Inferior parietal cortex (tissue), 1 donor: ENCODE results near the gene DAB1.

Experiments
- DNase-seq: peaks from one replicate; pipeline ENCODE4 v3.0.0-alpha.2; 2016; ENCODE audit errors: extremely low spot score

DAB1 gene

DNA sequence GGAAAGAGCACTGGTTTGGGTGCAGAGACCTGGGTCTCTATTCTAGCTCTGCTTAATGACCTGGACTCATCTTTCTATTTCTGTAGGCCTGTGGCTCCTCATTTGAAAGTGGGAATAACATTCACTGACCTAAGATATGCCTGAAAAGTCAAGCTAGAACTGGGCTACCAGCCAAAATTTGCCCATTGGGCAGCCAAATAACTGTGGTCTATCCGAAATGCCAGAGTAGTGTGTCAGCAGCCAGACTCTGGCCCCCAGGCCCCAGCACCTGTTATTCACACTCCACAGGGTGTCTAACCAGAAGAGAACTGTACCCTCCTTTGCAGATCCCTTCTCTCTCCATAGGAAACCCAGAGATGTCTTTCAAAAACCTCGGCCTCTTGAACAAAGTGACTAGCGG is 12.6 kb downstream of the DAB1 start:
- DNase-seq = no peak

GRCh38 chr1:57410508-57410907 is 13.4 kb downstream of the DAB1 start:
- no peak for DNase-seq

DNA sequence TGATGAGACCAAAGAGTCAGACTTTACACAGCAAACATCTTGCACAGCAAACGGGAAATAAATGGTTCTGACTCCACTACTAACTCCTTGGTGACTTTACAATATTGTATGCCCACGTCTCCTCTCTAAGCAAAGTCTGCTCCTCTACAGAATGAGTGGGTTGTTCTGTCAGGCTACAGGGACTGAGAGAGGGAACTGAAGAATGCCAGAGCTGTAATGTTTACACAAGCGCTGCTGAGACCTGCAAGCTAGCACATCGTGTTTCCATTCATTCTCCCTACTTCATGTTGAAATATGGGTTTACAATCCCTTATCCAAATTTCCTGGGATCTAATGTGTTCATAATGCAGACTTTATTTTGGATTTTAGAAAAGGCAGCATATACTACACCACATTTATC is 15.9 kb downstream of the DAB1 start:
- DNase-seq = peak; percentile 14

GRCh38 chr1:57406428-57406970 is 17.4 kb downstream of the DAB1 start:
- DNase-seq = peak; percentile 14

GRCh38 chr1:57404884-57405283 is 19.0 kb downstream of the DAB1 start:
- DNase-seq = no peak

GRCh38 chr1:57403201-57403600 is 20.7 kb downstream of the DAB1 start:
- no peak for DNase-seq

DNA sequence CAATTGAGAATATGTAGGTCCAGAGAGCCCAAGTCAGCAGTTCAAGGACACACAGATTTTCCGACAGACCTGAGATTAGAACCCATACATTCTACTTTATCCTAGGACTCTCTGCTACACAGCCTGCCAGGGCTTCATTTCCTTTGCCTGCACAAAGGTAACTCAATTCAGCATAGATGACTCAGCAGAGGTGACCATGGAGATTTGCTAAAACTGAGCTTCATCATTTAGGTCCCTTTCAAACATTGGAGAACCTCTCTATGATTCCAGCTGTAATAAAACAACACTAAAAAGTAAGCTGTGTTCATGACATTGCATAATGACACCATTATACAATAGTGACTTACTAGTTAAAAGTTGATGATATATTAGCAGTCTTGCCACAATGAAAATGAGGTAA is 22.2 kb downstream of the DAB1 start:
- no peak for DNase-seq

- DNase-seq = no peak
Measured at GRCh38 chr1:57400048-57400447, 23.8 kb downstream of the DAB1 start.

DNA sequence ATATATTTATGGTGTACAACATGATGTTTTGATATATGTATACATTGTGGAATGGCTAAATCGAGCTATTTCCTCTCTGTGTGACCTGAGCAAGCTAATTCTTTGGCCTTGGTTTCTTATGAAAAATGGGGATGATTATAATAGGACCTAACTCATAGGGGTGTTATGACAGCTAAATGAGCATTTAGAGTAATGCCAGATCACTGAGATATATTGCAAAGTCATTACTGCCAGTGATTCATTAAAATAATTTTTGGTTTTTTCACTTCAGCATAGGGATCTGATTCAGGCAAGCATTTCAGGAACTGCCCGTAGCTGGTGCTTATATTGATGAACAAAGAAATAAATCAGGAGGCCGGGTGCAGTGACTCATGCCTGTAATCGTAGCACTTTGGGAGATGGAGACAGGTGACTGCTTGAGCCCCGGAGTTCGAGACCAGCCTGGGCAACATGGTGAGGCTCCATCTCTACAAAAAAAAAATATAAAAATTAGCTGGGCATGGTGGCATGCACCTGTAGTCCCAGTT is 30.7 kb downstream of the DAB1 start:
- no peak for DNase-seq

- DNase-seq = no peak
Measured at GRCh38 chr1:57385336-57385735, 38.5 kb downstream of the DAB1 start.

DNA sequence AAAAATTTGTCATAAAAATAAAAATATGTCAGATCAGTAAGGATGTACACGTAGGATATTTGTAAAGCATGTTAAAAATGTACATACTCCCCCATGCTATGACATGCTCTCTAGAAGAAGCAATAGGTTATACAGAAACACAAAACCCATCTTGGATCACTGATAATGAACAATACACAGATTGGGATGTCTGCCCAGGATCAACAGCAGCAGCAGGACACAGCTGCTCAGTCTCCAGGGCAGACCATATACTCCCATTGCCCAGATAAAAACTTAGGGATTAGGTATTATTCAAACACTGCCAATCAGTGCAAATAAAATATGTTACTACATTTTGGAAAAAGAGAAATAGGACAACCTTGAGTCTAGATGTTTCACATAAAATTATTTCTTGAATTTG is 39.0 kb downstream of the DAB1 start:
- no peak for DNase-seq

- DNase-seq = no peak
Measured at GRCh38 chr1:57384284-57384683, 39.6 kb downstream of the DAB1 start.

DNA sequence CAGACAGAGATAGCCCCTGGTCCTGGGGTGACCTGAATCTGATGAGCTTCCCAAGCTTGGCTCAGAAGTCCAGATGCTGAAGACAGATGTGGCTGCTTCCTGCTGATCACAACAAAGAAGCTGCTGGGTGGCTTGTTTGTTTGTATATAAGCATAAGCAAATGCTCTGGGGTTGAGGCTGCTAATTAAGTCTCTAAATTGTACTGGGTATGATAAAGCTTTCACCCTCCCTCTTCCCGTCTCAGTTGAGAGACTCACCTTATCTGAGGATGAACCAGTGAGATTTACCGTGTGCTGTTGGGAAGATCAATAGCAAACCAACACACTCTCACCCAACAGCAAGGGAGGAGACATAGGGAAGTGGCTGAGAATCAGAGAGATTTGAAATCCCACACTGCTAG is 42.0 kb downstream of the DAB1 start:
- no peak for DNase-seq

DNA sequence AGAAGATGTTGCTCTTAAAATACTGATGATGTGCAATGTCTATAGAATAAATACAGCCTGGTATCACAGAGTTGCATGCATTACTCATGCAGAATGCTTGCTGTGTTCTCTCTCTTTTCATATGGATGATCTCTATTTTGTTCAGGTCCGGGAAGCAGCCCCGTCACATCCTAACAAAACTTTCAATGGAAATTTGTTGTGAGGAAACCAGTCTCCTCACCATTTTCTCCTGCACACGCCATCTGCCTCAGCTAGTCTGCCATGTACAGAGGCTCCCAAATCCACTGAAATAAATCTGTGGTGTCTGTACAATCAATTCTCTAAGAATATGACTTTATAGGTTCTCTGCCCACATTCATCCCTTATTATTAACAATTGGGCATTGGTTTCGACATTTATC is 42.4 kb downstream of the DAB1 start:
- DNase-seq = no peak

DNA sequence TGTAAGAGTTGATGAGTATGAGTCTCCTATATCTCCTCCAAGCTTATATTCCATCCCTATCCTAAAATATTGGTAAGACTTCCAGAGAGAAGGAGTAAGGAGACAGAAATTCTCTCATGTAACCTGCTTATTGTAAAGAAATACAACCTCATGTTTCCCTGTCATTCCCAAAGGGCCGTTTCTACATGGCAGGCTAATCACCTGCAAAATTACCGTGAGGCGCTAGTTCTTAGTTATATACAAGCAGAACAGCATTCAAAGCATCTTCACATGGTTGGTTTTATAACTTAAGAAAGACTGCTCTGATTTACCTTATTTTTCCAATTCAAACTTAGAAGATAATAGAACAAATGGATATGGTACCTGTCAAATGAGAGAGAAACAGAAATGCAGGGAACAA is 42.9 kb downstream of the DAB1 start:
- DNase-seq = no peak

GRCh38 chr1:57378534-57378933 is 45.3 kb downstream of the DAB1 start:
- DNase-seq = no peak

- no peak for DNase-seq
Measured at GRCh38 chr1:57377339-57378139, 46.3 kb downstream of the DAB1 start.

- DNase-seq = no peak
Measured at GRCh38 chr1:57376041-57376440, 47.8 kb downstream of the DAB1 start.

GRCh38 chr1:57369889-57370288 is 54.0 kb downstream of the DAB1 start:
- DNase-seq = no peak

GRCh38 chr1:57367945-57368344 is 55.9 kb downstream of the DAB1 start:
- no peak for DNase-seq

DNA sequence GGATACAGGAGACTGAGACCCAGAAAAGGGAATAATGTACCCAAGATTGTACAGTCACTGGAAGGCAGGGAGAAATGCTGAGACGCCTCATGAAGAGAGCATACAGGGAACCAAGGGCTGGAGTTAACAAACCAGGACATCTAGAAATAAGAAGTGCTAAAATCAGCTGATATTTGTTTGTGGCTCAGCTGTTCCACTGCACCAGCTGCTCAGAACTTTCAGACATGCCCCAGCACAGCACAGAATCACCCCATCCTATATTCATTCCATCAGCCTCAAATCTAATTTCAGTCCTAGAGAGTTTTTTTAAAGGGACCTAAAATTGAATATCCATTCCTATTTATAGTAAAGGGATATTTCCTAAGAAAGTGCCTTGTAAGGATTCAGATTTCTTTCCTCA is 60.2 kb downstream of the DAB1 start:
- DNase-seq = no peak

DNA sequence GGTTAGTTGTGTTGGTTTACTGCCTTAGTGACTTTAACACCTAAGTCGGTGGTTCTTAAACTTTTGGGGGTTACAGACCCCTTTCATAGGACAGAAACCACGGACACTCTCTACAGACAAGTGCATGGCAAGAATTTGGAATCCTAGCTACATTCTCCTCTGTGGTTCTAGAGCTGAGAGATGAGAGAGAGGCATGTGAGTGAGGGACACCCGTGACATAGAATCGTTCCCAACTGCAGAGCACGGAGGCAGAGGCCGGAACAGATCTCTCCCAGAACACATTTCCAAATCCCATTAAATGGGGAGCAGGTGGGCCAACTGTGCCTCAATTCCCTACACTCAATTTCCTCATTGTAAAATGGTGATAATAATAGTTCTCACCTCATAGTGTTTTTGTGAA is 60.7 kb downstream of the DAB1 start:
- no peak for DNase-seq

GRCh38 chr1:57362480-57362879 is 61.4 kb downstream of the DAB1 start:
- DNase-seq = no peak

DNA sequence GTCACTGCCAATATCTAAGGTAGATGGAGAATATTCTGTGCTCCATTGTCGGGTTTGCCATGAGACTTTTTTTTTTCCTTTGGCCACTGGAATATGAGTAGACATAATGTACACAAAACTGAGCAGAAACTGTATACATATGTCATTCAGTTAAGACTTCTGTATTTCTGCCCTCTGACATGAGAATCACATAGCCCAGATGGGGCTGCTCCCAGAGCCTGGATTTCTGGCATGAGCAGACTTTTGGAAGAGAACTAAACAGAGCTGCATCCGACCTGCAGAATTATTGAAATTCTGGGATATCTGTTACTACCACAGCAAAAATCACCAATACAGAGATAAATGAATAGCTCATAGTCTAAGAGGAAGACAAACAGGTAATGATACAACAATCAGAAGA is 62.3 kb downstream of the DAB1 start:
- DNase-seq = no peak
